CD4-positive, alpha-beta T cell treated with Interleukin-12 subunit alpha and Interleukin-12 subunit beta, for 1 hour (primary cell): ENCODE results near the gene CLCN6.
A peak's percentile ranks its signal among the peaks of the same experiment; 100 is the strongest.

Source experiments
- DNase-seq: peaks from one replicate; pipeline ENCODE4 v3.0.0-alpha.2; 2020

The CLCN6 gene

DNA sequence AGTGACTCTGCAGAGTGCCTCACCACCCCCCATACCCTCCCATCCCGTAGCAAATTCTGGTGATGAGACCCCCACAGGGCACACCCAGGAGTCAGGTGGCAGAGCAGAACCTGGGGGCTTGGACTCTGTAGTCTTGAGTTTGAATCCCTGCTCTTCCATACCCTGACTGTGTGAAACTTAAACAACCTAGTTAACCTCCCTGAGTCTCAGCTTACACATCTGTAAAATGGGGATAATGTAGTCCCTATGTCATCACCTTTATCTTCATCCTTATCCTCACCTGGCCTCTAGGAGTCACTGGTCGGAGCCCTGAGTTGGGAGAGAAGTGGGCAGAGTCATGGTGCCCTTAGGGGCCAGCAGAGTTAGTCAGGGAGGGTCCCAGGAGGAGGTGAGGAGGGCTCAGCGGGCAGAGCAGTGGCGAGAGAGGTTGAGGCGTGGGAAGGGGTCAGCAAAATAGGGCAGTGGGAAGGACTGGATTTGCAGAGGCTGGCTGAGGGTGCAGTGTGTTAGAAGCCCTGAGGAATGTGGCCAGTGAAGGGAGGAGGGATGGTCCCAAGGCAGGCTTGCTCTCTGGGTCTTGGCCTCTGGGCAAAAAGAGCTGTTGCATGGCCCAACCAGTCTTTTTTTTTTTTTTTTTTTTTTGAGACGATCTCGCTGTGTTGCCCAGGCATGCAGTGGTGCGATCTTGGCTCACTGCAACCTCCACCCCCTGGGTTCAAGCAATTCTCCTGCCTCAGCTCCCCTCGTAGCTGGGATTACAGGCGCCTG, 25.4 kb upstream of the CLCN6 start:
- DNase-seq: no peak

- no peak for DNase-seq
Measured at GRCh38 chr1:11781297-11781696, 24.7 kb upstream of the CLCN6 start.

DNA sequence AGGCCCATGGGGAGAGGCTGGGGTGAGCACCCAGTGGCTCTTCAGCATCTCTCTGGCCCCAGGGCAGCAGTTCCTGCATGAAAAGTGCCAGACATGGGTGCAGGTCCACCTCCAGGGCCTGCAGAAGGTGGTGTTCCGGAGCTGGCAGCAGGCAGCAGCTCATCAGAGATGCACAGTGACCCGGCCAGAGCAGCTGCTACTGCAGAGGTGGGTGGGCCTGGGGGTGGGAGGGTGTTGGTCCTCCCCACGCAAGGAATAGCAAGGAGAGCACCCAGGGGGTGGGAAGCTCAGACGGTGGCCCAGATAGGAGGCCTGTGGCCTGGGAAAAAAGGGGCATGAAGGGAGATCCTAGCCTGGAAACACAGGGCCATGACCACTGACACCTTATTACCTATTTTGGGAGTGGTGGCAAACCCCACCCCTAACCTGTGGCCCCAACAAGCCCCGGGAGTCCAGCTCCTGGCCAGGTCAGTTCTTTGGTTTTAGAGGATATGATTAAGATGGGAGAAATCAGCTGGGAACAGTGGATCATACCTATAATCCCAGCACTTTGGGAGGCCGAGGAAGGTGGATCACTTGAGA, 23.8 kb upstream of the CLCN6 start:
- DNase-seq: no peak

DNA sequence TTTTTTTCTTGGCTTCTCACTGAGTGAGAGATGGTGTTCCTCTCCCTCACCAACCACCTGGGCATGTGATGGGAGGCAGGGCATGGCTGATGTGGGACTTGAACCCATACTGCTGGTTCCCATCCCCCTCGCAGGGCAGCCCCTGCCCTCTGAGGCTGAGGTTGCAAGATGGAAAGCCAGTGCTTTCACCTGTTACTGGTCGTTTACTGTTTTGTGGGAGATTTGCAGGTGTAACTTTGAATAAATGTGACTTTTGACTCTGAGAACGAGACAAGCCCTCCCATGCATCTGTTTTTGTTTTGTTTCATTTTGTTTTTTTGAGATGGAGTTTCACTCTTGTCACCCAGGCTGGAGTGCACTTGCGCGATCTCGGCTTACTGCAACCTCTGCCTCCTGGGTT, 22.4 kb upstream of the CLCN6 start:
- no peak for DNase-seq

DNA sequence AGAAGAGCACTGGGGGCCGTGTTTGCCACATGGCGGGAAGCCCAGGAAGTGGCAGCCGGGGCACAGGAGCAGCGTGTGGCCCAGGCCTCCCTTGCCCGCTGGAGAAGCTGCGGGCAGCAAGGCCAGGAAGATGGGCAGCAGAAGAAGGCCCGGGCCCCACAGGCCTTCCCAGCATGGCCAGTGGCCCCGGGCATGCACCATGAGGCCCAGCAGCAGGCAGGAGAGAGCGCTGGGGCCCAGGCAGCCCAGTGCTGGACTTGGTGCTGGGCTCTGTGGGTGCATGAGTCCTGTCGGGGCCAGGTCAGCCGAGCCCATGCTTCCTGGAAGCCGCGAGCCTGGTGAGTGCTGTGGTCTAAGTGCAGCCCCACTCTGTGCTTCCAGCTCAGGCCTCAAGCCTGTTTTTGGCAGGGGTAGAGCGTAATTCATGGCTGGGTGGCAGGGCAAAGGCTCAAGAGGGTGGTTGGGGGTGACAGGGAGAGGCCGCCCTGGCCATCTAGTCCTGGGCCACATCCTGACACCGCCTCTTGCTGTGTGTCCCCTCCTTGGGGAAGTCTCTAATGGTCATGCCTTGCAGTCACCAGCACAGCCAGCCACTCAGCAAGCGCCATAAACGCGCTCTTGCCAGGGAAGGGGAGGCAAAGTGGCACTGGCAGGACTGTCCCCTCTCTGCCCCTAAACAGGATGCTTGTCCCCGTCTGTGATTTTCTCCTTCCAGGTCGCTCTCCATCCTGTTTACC, 21.6 kb upstream of the CLCN6 start:
- no peak for DNase-seq

DNA sequence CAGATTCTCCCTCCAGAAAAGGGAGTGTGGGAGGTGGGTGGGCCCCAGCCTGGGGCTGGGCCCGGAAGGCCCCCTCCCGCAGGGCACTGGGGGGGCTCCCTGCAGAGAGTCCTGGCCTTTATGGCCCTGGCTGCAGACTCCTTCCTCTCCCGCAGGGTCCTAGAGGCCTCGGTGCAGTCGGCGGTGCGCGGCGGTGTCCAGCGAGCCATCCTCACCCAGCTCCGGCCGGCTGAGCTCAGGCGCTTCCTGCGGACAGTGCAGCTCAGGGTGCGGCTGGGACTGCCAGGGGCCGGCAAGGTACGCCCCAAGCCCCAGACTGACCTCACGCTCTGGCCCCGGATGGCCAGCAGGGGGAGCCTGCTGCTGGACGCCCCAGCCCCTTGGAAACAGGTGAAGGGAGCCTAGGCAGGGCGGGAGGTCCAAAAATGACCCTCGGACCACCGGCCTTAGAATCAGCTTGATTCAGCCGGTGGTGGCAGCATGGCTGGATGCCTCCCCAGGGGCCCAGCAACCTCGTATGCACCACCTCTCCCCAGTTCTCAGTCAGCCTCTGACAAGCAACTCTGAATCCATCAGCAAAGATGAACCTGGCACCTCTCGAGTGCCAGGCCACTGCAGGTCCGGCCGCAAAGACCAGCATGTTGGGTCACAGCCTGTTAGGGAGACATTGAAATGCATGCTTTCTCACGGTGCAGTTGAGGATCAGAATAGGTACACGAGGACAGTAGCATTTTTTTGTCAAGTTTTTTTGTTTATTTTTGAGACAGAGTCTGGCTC, 20.8 kb upstream of the CLCN6 start:
- DNase-seq: peak; percentile 46

GRCh38 chr1:11786168-11786567, 19.8 kb upstream of the CLCN6 start:
- no peak for DNase-seq

DNA sequence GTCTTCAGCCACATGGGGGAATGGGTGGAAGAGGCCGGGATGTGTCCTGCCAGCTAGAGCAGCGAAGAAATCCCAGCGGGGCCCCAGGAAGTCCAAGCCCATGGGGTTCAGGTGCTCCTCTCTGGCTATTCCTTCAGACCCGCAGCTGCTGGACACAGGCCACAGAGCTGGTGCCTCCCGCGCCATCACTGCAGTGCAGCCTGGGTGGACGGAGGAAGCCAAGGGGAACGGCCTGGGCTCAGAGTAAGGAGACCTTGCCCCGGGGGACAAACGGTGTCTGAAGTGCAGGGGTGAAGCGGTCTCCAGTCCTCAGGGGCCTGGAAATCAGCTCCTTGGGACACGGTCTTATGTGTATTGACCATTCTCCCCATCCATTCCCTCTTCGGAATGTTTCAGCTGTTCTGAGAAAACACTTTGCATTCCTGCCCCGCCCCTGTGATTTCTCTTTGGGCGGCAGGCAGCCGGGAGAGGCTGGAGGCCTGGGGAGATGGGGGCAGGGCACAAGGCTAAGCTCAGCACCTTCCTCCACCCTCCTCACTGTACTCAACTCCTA, 18.7 kb upstream of the CLCN6 start:
- no peak for DNase-seq

DNA sequence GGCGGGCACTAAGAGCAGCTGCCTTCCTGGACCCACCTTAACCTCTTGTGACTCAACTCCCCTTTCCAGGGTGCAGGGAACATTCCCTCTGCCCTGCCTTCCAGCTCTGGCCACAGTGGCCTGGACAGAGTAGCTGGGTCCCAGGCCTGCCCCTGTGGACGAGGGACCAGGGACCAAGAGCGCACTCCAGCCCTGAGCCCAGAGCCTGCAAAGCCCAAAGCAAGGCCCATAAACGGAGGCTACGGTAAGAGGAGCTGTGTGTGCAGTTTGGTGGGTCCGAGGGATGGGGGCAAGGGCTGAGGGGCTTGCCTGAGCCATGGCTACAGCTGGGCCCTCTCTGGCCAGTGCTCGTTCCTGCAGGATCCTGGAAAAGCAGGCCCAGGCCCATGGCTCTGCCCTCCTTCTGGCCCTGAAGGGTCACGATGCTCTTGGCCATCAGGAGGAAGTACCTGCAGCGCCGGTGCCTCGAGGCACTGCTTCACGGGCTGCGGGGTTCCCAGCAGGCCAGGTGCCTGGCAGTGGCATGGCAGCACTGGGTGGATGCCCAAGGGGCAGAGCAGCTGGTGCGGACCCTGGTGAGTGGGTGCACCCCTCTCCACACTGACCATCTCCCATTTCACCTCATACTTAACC, 18.1 kb upstream of the CLCN6 start:
- no peak for DNase-seq

- no peak for DNase-seq
Measured at GRCh38 chr1:11788549-11789053, 17.4 kb upstream of the CLCN6 start.

- DNase-seq: no peak
Measured at GRCh38 chr1:11789126-11790067, 16.6 kb upstream of the CLCN6 start.

DNA sequence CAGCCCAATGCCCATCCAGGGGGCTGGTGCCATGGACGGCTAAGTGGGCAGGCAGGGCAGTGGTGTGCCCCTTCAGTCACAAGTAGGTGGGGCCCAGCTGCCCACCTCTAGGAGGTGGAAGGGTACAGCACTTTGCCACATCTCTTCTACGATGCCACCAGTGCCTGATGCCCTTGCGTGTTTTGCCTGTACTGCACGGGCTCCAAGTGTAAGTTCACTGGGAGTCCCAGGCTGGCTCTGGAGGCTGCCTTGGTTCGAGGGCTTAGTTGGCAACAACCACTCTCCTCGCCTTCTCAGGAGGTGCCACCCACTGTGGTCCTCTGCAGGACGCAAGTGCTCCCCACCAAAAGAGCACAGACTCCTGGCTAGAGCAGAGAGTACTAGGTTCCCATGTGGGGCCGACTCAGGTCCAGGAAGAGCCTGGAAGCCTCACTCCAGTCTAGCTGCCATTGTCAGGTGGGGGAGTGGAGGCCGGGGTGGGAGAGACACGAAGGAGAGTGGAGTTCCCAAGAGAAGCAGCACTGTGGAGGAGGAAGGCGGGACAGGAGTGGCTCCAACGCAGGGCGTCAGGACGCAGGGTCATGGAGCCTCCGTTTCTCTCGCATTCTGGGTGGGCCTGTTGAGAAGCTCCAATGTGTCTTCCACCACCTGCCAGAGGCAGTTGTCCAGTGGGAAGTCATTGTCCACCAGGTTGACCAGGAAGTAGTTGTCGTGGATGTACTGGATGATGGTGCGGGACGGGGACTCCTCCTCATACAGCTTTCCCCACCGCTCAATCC, 15.7 kb upstream of the CLCN6 start:
- DNase-seq: no peak

DNA sequence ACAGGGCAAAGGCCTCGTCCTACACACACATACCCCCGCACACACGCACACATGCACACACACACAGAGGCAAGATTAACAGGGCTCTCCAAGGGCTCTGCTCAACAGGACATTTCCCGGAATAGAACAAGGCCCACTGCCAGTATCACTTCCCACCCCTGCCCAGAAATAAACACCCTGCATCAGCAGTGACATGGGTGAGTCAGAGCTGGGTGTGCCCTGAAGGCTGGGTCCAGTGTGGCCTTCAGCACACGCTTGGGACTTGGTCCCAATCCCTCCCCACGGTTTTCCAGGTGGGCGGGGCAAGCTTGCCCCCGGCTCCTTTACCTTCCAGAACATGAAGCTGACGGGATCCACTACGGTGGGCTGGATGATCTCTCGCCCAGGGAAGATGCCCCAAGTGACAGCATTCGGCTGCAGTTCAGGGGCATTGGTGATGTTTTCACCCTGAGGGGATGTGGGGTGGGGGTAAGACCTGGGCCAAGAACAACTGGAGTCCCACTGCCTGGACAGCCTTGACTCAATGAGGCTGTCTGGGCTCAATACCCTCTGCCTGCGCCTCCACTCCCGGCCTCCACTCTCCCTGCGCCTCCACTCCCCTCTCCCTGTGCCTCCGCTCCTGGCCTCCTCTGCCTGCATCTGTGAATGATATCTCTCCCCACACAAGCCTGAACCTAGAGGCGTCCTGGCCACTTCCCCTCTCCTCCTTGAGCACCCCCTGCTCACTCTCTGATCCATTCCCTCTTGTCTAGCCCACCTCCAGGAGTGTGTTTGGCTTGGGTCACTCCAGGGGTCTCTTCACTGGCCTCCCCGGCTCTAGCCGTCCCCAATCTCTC, 14.9 kb upstream of the CLCN6 start:
- DNase-seq: peak; percentile 19

- no peak for DNase-seq
Measured at GRCh38 chr1:11792106-11792505, 13.9 kb upstream of the CLCN6 start.

DNA sequence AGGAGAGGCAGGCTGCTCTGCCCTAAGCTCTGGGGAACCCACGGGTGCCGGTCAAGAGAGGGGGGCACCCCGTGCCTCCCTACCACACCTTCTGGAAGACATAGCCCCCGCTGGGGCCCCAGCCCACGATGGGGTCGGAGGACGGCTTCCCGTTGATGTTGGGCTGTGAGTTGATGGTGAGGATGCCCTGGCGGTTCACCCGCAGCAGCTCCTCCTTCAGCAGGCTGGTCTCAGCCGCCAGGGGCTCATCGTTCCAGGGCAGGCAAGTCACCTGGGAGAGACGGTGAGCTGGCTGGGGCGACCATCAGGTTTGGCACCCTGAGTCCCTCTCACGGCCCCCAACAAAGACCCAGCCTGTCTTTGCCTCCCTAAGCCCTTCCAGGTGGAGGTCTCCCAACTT, 12.2 kb upstream of the CLCN6 start:
- no peak for DNase-seq

DNA sequence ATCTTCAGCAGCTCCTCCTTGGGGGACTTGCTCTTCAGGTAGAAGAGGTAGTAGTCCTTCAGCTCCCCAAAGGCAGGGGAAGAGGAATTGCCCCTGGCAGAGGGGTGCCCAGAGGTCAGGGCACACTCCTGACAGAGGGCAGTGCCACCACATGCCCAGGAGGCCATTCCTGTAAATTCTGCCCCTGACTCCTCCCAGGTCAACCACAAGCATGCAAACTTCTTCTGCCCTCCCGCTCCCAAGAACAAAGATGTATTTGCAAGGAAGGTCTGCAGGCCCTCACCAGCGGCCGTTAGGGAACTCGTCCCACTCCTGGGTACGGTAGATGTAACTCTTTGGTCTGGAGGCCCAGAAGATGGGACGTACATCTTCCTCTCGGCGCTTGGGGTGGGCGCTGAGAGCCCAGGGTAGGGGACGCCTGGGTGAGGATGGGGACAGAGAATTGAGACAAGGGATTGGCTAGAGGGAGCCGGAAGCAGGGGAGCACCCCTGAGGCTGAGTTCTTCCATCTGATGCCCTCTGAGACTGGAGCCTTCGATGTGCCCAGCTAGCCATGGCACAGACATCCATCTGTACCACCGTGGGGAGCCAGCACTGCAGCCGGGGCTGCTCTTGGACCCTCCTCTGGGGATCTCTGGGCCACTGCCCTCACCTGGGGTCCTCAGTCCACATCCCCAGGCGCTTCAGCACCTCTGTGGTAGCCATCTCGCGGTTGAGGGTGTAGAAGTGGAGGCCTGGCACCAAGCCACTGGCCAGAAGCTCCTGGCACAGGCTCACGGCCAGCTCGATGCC, 11.3 kb upstream of the CLCN6 start:
- DNase-seq: no peak

- DNase-seq: no peak
Measured at GRCh38 chr1:11795238-11795890, 10.6 kb upstream of the CLCN6 start.
